ENCODE data around the gene STUM.
A peak's percentile ranks its signal among the peaks of the same experiment; 100 is the strongest.

The STUM gene

DNA sequence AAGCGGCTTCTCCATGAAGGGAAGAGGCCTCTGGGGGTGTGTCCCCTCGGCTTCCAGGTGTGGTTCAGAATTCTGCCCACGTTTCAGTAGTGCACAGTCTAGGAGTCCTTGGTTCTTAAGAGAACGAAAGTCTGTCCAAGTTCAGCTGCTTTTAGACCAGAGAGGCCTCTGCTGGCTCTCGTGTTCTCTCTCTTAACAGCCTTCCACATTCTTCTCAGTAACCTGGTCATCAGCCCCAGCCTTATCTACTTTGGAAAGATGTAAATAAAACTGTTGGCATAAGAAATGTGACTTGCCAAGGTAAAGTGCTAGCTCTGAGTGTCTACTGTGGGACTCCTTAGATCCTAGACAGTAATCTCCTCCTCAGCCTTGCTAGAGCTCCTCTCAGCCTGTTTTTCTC is 15.3 kb upstream of the STUM start:
- no peak for DNase-seq (ENCODE audit: low read depth, low spot score)

- DNase-seq (ENCODE audit: low read depth, low spot score), result no peak
Observed at GRCh38 chr1:226534098-226534497, 14.5 kb upstream of the STUM start.

DNA sequence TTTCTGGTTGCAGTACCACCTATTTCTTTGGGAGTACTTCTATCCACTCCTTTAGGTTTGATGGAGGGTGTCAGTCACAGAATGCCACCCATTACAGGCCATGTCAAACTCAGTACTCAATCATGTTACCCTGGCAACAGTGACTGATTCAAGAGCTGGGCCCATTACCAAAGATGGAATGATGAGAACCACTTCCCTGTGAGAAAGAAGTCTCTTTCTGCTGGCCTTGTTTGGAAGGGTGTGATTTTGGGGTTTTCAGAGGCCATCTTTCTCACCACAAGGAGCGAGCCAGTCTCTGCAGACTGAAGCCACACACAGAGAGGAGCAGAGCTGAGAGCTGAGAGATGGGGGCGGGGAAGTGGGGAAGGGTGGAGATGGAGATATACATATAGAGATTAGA is 13.9 kb upstream of the STUM start:
- DNase-seq (ENCODE audit: low read depth, low spot score), result no peak

GRCh38 chr1:226535666-226536065 is 12.9 kb upstream of the STUM start:
- no peak for DNase-seq (ENCODE audit: low read depth, low spot score)

GRCh38 chr1:226541231-226541630 is 7.3 kb upstream of the STUM start:
- DNase-seq (ENCODE audit: low read depth, low spot score), result no peak

- DNase-seq (ENCODE audit: low read depth, low spot score), result no peak
Observed at GRCh38 chr1:226541631-226542622, 6.6 kb upstream of the STUM start.

DNA sequence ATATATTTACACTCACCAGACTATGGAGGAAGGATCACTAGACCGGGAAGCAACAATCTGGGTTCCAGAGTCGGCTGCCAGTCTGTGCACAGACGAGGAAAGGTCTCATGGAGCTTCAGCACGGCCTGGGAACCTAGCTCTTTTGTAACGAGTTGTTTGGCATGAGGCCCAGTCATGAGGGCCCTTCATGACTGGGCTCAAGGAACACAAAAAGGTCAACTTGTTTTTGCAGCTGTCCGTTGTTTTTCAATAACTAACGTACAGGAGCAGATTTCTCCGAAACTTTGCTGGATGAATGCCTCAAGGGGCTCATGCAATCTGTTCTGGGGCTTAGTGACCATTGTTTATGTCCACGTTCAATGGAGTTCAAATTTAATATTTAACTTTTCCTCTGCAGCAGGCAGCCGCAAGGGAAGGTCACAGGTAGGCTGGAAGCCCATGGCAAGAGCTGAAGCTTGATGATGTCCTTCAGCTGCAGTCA is 5.9 kb upstream of the STUM start:
- no peak for DNase-seq (ENCODE audit: low read depth, low spot score)

- DNase-seq (ENCODE audit: low read depth, low spot score), result no peak
Observed at GRCh38 chr1:226545836-226546596, 2.5 kb upstream of the STUM start.

DNA sequence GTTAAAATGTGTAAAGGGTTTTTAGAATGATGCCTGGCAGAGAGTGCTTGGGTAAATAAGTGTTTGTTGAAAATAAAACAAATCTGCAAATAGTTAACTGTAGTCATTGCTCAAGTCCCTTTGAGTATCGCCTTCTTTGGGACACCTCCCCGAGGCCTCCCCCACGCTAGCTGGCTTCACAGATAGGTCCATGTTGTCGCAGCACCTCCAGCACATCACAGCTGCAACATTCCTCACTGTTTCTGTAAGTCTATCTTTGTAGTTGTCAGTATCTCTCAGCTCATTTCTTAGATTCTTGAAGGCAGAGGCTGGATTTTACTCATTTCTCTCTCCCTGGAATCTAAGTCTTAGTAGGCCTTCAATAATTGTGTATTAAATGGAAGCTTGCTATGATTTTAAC is 1.6 kb upstream of the STUM start:
- DNase-seq (ENCODE audit: low read depth, low spot score), result no peak

GRCh38 chr1:226547754-226548191 is 791 bp upstream of the STUM start:
- peak; percentile 60 for DNase-seq (ENCODE audit: low read depth, low spot score)

- DNase-seq (ENCODE audit: low read depth, low spot score), result no peak
Observed at GRCh38 chr1:226549094-226549936, 751 bp downstream of the STUM start.

- DNase-seq (ENCODE audit: low read depth, low spot score), result no peak
Observed at GRCh38 chr1:226549937-226550671, 1.5 kb downstream of the STUM start.

DNA sequence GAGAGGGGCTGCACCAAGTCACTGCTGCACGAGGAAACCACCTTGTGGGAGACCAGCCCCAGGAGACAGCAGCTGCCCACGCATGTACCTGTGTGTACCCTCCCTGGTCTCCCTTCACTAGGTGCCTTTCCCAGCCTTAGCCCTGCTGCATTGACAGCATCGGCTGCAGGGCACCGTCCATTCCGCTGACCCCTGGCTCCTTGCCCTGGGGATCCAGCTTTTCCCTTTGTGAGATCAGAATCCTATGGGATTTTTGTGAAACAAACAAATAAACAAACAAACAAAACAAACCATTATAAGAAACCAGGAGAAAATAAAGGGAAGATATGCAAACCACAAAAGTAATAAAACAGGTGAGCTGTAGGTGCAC is 2.1 kb downstream of the STUM start:
- DNase-seq (ENCODE audit: low read depth, low spot score), result no peak

GRCh38 chr1:226551299-226551698 is 2.7 kb downstream of the STUM start:
- no peak for DNase-seq (ENCODE audit: low read depth, low spot score)

GRCh38 chr1:226552061-226552460 is 3.5 kb downstream of the STUM start:
- no peak for DNase-seq (ENCODE audit: low read depth, low spot score)

- DNase-seq (ENCODE audit: low read depth, low spot score), result no peak
Observed at GRCh38 chr1:226553266-226553923, 4.8 kb downstream of the STUM start.

DNA sequence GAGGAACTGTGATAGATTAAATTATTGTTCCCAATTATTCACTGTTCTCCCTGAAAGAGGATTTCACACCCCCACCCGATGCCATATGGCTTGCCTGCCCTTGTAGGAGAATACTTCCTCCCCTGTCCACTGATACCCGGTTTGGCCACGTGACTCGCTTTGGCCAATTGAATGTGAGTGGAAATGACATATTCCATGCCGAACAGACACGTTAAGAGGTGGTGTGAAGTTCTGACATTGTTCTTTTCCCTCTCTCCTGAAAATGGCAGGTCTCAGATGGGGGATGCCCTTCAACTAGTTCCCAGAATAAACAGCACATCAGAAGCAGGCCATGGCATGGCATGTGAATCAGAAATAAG is 5.3 kb downstream of the STUM start:
- DNase-seq (ENCODE audit: low read depth, low spot score), result no peak

DNA sequence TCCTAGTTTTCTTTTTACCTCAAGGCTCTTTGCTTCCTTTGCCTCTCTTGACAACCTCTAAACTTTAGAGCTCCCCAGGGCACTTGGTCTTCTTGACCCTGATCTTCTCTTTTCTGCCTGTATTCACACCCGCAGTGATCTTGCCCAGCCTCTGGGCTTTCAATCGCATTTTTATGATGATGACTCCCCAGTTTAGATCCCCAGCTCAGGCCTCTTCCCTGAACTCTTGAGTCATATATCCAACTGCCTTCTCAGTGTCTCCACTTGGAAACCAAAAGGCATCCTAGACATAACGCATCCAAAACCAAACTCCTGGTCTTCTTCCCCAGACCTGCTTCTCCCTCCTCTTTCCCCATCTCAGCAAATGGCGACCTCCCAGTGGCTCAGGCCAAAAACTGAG is 6.5 kb downstream of the STUM start:
- no peak for DNase-seq (ENCODE audit: low read depth, low spot score)

DNA sequence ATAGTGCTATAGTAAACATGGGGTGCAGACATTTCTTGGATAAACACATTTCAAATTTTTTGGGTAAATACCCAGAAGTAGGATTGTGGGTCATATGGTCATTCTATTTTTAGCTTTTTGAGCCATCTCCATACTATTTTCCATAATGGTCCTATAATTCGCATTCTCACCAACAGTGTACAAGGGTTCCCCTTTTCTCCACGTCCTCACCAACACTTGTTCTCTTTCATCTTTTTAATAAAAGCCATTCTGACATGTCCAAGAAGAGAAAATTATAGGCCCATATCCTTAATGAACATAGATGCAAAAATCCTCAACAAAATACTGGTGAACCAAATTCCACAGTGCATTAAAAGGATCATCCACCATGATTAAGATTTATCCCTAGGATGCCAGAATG is 8.9 kb downstream of the STUM start:
- DNase-seq (ENCODE audit: low read depth, low spot score), result no peak

GRCh38 chr1:226558036-226558650 is 9.6 kb downstream of the STUM start:
- DNase-seq (ENCODE audit: low read depth, low spot score), result no peak

Measured in brain pericyte (primary cell).